ENCODE measurements around the gene ATP4B.

The ATP4B gene

GRCh38 chr13:113656003-113656588, 1.9 kb downstream of the ATP4B start:
- DNase-seq: no peak

GRCh38 chr13:113655346-113656002, 2.5 kb downstream of the ATP4B start:
- DNase-seq: no peak

GRCh38 chr13:113654591-113655345, 3.2 kb downstream of the ATP4B start:
- no peak for DNase-seq

GRCh38 chr13:113654175-113654560, 3.8 kb downstream of the ATP4B start:
- DNase-seq: no peak

- no peak for DNase-seq
These were observed 4.5 kb downstream of the ATP4B start for GRCh38 chr13:113653264-113654174.

- no peak for DNase-seq
These were observed 5.4 kb downstream of the ATP4B start for GRCh38 chr13:113652404-113653263.

- DNase-seq: no peak
These were observed 6.2 kb downstream of the ATP4B start for GRCh38 chr13:113651511-113652403.

- DNase-seq: no peak
These were observed 7.3 kb downstream of the ATP4B start for GRCh38 chr13:113650731-113651148.

GRCh38 chr13:113650275-113650674, 7.7 kb downstream of the ATP4B start:
- DNase-seq: no peak

GRCh38 chr13:113649212-113649611, 8.8 kb downstream of the ATP4B start:
- no peak for DNase-seq

- DNase-seq: no peak
These were observed 9.8 kb downstream of the ATP4B start for GRCh38 chr13:113648216-113648610.

- DNase-seq: peak; percentile 83
These were observed 10.4 kb downstream of the ATP4B start for GRCh38 chr13:113647351-113648215.

- DNase-seq: no peak
These were observed 11.1 kb downstream of the ATP4B start for GRCh38 chr13:113646921-113647340.

GRCh38 chr13:113646376-113646775, 11.6 kb downstream of the ATP4B start:
- DNase-seq: no peak

GRCh38 chr13:113645329-113645728, 12.7 kb downstream of the ATP4B start:
- no peak for DNase-seq

- DNase-seq: no peak
These were observed 13.2 kb downstream of the ATP4B start for GRCh38 chr13:113644800-113645199.

- no peak for DNase-seq
These were observed 14.4 kb downstream of the ATP4B start for GRCh38 chr13:113643593-113643992.

GRCh38 chr13:113642563-113642962, 15.4 kb downstream of the ATP4B start:
- no peak for DNase-seq

- no peak for DNase-seq
These were observed 16.6 kb downstream of the ATP4B start for GRCh38 chr13:113641426-113641825.
